Thyroid gland (tissue), 4 donors: ENCODE results near the gene NDC80.

ENCODE experiments used
- CTCF ChIP-seq, 6 experiments: fragments of 200-600 bp in 3 of 6; fragments of 450-650 bp in 3 of 6; sonication (generic) in 3 of 6; IDR thresholded peaks; one replicate each; pipeline ENCODE4 v1.5.1; 2016 to 2019; ENCODE audit warnings: antibody characterized with exemption in 6 of 6, mild to moderate bottlenecking in 2 of 6, inconsistent platforms in 1 of 6, moderate library complexity in 1 of 6
- POLR2A ChIP-seq, 2 donors: fragments of 450-650 bp; IDR thresholded peaks; one replicate each; pipeline ENCODE4 v1.6.1; 2017; ENCODE audit warnings: antibody characterized with exemption in 2 of 2, mild to moderate bottlenecking in 2 of 2, moderate library complexity in 1 of 2

- TF ChIP-seq CTCF (IDR thresholded peaks at IDR 0.05) (no peak), POLR2A (IDR thresholded peaks at IDR 0.05) (no peak)
Measured at GRCh38 chr18:2568605-2569004, 2.8 kb upstream of the NDC80 start.
